Ovary (tissue), 3 donors: ENCODE results near the gene TAF8.

Experiments used
- EP300 ChIP-seq: sonication (generic); formaldehyde crosslinking; IDR thresholded peaks from one replicate; pipeline ENCODE4 v1.6.1; 2017; ENCODE audit warnings: antibody characterized with exemption
- POLR2A ChIP-seq: fragments of 450-650 bp; IDR thresholded peaks from one replicate; pipeline ENCODE4 v1.6.1; 2017; ENCODE audit warnings: antibody characterized with exemption, mild to moderate bottlenecking, moderate library complexity
- TF ChIP-seq, protein P1 (sequence below), 3 donors: fragments of 450-650 bp in 2 of 3; fragments of 200-600 bp in 1 of 3; IDR thresholded peaks; one replicate each; pipeline versions ENCODE4 v1.5.1 to v1.8.0; 2016 to 2022; ENCODE audit warnings: antibody characterized with exemption in 3 of 3, mild to moderate bottlenecking in 1 of 3
- donor health status: DM: no; HTN: no; CAD: no.

- TF ChIP-seq POLR2A (no peak), EP300 (no peak)
- TF ChIP-seq, protein P1, sequence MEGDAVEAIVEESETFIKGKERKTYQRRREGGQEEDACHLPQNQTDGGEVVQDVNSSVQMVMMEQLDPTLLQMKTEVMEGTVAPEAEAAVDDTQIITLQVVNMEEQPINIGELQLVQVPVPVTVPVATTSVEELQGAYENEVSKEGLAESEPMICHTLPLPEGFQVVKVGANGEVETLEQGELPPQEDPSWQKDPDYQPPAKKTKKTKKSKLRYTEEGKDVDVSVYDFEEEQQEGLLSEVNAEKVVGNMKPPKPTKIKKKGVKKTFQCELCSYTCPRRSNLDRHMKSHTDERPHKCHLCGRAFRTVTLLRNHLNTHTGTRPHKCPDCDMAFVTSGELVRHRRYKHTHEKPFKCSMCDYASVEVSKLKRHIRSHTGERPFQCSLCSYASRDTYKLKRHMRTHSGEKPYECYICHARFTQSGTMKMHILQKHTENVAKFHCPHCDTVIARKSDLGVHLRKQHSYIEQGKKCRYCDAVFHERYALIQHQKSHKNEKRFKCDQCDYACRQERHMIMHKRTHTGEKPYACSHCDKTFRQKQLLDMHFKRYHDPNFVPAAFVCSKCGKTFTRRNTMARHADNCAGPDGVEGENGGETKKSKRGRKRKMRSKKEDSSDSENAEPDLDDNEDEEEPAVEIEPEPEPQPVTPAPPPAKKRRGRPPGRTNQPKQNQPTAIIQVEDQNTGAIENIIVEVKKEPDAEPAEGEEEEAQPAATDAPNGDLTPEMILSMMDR (IDR thresholded peaks at IDR 0.05), result peak; percentile 38 to 73 (median 64)
Measured at GRCh38 chr6:42075159-42075838, 25.0 kb downstream of the TAF8 start.
